GM19372 (cell line): ENCODE measurements around the gene PCF11.
"Not testable (repeated sequence)": the region's sequence is repeated elsewhere in the genome, so short reads cannot be mapped to it uniquely, and the experiment has no call there.

ENCODE experiments used
- ATAC-seq: cut with Tn5 transposase; IDR thresholded peaks from one replicate; pipeline ENCODE4 v1.9.1; 2021; ENCODE audit warnings: mild to moderate bottlenecking, low read depth, moderate library complexity; ENCODE audit not compliant: unreplicated experiment

The PCF11 gene

DNA sequence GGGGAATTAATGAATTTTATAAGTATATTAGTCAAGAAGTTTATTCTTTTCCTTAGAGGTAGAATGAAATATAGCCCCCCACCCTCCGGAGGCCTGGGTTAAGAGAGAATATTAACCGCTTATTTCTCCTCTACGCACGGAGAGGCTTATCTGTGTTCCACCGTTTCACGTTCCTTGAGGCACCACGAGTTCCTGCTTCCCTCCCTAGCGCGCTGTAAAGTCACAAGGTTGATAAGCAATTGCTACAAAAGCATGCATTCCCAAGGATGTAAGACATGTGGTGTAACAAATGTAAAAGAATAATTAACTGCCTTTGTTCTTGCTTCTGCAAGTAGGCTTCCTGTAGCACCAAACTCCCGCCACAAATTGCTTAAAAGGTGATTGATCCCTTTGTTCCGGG, 35.1 kb downstream of the PCF11 start:
- ATAC-seq = no peak

- ATAC-seq = no peak
Measured at GRCh38 chr11:83192606-83193245, 35.8 kb downstream of the PCF11 start.

DNA sequence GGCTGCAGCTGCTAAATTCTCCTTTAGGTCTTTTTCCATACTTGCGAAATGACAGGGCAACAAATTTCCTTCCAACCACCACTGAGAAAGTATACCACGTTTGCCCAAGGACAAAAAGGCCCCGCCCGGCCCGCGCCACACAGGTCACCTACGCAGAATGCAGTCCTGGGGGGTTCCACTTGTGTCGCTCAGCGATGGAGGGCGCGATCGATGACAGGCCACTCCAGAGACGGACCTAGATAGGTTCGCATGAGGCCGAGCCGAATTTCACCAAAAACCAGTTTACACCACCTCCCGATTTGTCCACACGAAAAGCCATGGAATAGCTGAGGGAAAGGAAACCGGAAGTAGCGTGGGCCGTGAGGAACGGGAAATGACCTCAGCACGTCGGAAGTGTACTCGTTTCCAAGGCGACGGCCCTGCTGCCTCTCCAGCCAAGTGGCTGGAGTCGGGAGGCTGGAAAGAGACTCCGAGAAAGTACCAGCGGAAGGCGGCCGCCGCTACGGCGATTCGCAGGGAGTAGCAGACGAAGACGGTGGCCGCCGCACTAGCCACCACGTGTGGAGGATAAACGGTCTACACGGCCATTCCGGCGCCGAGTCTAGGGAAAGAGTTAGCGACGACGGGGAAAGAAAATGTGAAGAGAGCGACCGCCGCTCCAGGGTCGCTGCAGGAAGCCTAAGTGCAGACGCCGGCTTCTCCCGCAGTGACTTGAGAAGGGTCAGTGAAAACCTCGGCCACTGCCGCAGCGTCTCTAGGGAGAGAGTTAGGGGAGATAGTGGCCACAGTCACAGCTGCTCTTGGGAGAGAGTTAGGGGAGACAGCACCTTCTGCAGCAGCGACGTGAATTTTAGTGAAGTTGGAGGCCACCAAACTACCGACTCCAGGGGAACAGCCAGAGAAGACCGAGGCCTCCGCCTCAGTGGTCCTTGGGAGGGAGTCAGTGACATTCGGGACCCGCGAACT, 36.7 kb downstream of the PCF11 start, which contains the start of gene ANKRD42:
Gene ANKRD42, plus strand, starts transcription at position 398 of the 966 bp plus-strand sequence. CDS start 959 bp downstream, outside the sequence.
- peak; percentile 90 for ATAC-seq

GRCh38 chr11:83194281-83195142, 37.6 kb downstream of the PCF11 start:
- peak; percentile 59 for ATAC-seq

DNA sequence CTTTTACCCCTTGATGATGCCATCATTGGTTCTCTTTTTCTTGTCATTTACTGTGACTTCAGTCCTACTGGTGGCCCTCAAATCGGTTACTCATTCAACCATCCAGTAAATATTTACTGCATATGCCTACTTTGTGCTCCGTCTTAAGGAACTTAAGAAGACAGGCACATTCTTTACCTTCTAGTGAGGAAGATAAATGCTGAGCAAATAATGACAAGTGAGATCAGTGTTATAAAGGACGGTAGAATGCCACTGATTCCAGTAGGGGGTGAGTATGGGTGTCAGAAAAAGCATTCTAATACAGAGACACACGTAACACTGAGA, 38.2 kb downstream of the PCF11 start:
- no peak for ATAC-seq

DNA sequence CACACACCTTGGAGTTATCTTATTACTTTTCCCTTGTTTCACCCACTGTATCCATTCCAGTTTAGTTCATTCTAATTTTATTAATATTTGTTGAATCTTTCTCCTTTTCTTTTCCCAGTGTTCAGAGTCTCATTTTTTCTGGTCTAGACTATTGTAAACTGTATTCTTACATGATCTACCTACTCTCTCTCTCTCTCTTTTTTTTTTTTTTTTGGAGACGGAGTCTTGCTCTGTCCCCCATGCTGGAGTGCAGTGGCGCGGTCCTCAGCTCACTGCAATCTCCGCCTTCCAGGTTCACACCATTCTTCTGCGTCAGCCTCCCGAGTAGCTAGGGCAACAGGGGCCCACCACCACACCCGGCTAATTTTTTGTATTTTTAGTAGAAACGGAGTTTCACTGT, 38.7 kb downstream of the PCF11 start:
- no peak for ATAC-seq

DNA sequence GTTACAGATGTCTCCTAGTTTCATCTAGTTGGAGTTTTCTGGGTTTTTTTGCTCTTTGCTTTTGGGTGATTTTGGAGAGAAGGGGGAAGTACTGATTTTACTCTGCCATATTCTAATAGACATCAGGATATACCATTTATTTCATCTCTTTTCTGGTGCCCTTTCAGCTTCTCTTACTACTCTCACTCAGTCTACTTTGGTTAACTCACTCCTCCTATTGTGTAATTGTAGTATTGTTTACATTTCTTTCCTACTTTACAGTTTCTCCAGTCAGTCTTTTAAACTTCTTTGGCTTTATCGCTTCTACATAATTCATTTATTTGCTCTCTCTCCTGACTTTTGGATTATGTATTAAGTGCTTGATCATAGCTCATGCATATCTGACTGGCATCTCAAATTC, 43.1 kb downstream of the PCF11 start:
- no peak for ATAC-seq

GRCh38 chr11:83205608-83206185, 48.8 kb downstream of the PCF11 start:
- ATAC-seq = no peak

- no peak for ATAC-seq
Measured at GRCh38 chr11:83206221-83206620, 49.3 kb downstream of the PCF11 start.

DNA sequence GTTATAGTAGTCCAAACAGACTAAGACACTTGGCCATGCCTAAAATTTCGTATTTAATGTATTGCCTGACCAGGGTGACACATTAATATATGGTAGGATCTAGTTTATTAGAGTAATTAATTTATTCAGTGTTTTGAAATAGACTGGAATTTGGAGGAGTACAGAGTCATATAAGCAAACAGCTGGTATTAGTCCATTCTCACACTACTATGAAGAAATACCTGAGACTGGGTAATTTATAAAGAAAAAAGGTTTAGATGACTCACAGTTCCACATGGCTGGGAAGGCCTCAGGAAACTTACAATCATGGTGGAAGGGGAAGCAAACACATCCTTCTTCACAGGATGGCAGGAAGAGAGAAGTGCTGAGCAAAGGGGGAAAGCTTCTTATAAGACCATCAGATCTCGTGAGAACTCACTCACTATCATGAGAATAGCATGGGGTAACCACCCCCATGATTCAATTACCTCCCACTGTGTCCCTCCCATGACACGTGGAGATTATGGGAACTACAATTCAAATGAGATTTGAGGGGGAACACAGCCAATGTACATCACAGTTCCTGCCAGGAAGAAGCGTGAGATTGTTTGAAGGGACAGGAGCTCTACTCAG, 49.9 kb downstream of the PCF11 start:
- not testable (repeated sequence) for ATAC-seq

- ATAC-seq = no peak
Measured at GRCh38 chr11:83219095-83219494, 62.2 kb downstream of the PCF11 start.

GRCh38 chr11:83220260-83220659, 63.3 kb downstream of the PCF11 start:
- no peak for ATAC-seq

GRCh38 chr11:83221694-83222093, 64.8 kb downstream of the PCF11 start:
- ATAC-seq = no peak

DNA sequence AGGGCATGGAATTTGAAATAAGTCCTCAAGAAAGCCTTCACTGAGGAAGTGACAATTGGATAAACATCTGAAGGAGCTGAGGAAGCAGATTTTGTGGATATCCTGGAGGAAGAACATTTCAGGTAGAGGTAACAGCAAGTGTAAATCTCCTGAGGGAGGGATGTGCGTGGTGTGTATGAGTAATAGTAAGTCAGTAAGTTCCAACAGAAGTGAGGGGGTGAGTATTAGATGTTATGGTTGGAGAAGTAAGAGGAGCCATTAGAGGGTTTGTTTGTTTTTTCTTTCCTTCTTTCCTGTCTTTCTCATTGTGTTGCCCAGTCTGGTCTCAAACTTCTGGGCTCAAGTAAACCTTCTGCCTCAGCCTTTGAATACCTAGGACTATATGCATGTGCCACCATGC, 65.6 kb downstream of the PCF11 start:
- ATAC-seq = no peak

GRCh38 chr11:83223457-83223856, 66.5 kb downstream of the PCF11 start:
- ATAC-seq = no peak

DNA sequence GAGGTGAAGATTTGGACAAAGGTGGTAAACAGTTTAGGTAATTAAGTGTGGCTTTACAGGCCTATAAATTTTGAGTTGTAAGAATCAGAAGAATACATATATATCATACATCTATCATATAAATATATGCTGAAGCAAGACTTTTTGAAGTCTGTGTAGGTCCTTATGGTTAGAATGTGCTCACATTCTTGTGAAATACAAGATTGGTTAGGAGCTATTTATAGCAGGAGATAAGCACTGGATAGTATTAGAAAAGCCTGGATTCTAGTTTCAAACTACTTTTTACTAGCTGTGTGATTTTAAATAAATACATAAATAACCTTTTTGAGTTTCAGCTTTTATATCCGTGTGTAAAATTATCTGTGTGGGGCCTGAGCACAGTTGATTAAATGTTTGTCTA, 78.9 kb downstream of the PCF11 start:
- ATAC-seq = no peak
